Pancreas (tissue), 10 donors: Measurements from ENCODE around the gene PDSS1. TPM values are rescaled to one million over a fixed set of nuclear protein-coding genes. Genes with fewer than 3 reads are reported as not detected.
A peak's percentile ranks its signal among the peaks of the same experiment; 100 is the strongest.

Source experiments
- ATAC-seq, 4 donors: fragments of 200-7000 bp; cut with Tn5 transposase; one replicate each; pipeline versions ENCODE4 v1.8.0 to v1.9.1; 2020; ENCODE audit warnings: mild to moderate bottlenecking in 4 of 4, moderate library complexity in 4 of 4
- DNase-seq, 6 donors: peaks; one replicate each; pipeline ENCODE4 v3.0.0-alpha.2; 2020
- FAIRE-seq: peaks from 2 replicates; lab custom pipeline; 2012; peaks lifted over from hg19 to GRCh38; lab: Jason Lieb, UNC
- H3K27ac ChIP-seq, 4 donors: fragments of 200-600 bp; sonication (generic); 1 replicate in 3 of 4; 2 replicates in 1 of 4; pipeline versions ENCODE4 v1.5.0 to v1.8.0; 2020
- H3K27me3 ChIP-seq, 4 donors: fragments of 200-600 bp; one replicate each; pipeline ENCODE4 v1.8.0; 2021
- H3K36me3 ChIP-seq, 3 donors: fragments of 200-600 bp; sonication (generic) in 1 of 3; one replicate each; pipeline versions ENCODE4 v1.5.0 to v1.8.0; 2020 to 2021
- H3K4me1 ChIP-seq, 3 donors: fragments of 200-600 bp; one replicate each; pipeline ENCODE4 v1.8.0; 2021
- H3K4me3 ChIP-seq, 4 donors: fragments of 200-600 bp; sonication (generic) in 2 of 4; one replicate each; pipeline versions ENCODE4 v1.5.0 to v1.8.0; 2020 to 2021
- H3K9me3 ChIP-seq, 4 donors: fragments of 200-600 bp; one replicate each; pipeline ENCODE4 v1.8.0; 2021
- WGBS, 2 donors: extraction: QIAGEN DNeasy Blood & Tissue Kit; methylation state at CpG; one replicate each; pipeline ENCODE4 v1.1.7; 2013; 5-methylcytosine and 5-hydroxymethylcytosine counted together
- intact Hi-C, 3 donors: fragments of 100-400 bp; cut with DNase I; formaldehyde crosslinking; loops; one replicate each; pipeline versions ENCODE4 v1.11.1 to v1.14.2; 2022
- polyA plus RNA-seq, 2 donors: library from polyadenylated mRNA; stranded (reverse); fragments of 200-250 nt; gene quantifications; one replicate each; pipeline ENCODE4 v1.2.3, GENCODE V29; 2013
- total RNA-seq, 6 donors: library from RNA; stranded (reverse); fragmentation: NEBNext Ultra II Directional in 4 of 6; extraction: Animal tissue kit (Norgen Biotek cat#: 25700) in 4 of 6; gene quantifications; one replicate each; pipeline versions ENCODE4 v1.2.1 to v1.2.4, GENCODE V29; 2021 to 2023
- TF ChIP-seq, protein P1 (sequence below), 4 donors: fragments of 200-600 bp; sonication (generic) in 3 of 4; IDR thresholded peaks; one replicate each; pipeline versions ENCODE4 v1.5.0 to v1.8.0; 2021; ENCODE audit warnings: antibody characterized with exemption in 4 of 4
- donor health status: healthy with polysubstance abuse.
- donor health status: DM: no; HTN: no; CAD: no; lungs with moderate emphysema.
- donor health status: DM: no; HTN: no; CAD: no.
- donor health status: control.
- donor health status: control.
- donor health status: Bipolar disorder and iron deficiency.
- donor health status: DM: yes; HTN: yes; CAD: no.
- donor health status: DM: no; HTN: no; CAD: no.
- donor health status: DM: no; HTN: no; CAD: no.
- donor health status: DM: yes; HTN: yes; CAD: no.

PDSS1 gene
- total and polyA plus RNA-seq, 8 donors: 0.69 to 3.1 (median 1.8) TPM

DNA sequence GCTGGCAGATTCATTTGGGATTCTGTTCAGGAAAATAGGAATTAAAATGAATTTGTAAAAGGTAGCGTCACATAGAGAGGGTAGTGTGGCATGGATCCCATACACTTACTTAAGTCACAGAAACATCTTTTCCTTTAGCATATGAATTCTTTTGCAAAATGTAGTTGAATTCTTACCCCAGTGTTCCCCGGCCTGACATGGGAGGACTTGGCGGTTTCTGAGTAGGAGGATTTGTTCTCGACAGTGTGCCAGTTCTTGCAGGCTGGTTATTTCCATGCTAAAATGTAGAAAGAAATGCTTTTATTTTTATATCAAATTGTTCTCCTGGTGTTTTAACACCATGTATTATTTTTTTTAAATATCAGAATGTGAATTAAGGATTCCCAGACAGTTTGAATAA is 72.6 kb downstream of the PDSS1 start:
- 98 to 99% methylated on average over 4 of the region's 4 CpGs for WGBS, 2 donors
- Histone ChIP-seq H3K4me1 (no peaks in the 10 kb centered on the region), H3K4me3 (no peak overlapping the region), H3K36me3 (peaks cover 0 to 3% (median 0%) of the 10 kb centered on the region in 3 donors), H3K27ac (no peak overlapping the region), H3K9me3 (no peaks in the 10 kb centered on the region), H3K27me3 (no peaks in the 10 kb centered on the region)
- no peak for DNase-seq
- TF ChIP-seq, protein P1, sequence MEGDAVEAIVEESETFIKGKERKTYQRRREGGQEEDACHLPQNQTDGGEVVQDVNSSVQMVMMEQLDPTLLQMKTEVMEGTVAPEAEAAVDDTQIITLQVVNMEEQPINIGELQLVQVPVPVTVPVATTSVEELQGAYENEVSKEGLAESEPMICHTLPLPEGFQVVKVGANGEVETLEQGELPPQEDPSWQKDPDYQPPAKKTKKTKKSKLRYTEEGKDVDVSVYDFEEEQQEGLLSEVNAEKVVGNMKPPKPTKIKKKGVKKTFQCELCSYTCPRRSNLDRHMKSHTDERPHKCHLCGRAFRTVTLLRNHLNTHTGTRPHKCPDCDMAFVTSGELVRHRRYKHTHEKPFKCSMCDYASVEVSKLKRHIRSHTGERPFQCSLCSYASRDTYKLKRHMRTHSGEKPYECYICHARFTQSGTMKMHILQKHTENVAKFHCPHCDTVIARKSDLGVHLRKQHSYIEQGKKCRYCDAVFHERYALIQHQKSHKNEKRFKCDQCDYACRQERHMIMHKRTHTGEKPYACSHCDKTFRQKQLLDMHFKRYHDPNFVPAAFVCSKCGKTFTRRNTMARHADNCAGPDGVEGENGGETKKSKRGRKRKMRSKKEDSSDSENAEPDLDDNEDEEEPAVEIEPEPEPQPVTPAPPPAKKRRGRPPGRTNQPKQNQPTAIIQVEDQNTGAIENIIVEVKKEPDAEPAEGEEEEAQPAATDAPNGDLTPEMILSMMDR (IDR thresholded peaks at IDR 0.05): no peak
- FAIRE-seq: no peak
- ATAC-seq: no peak
- intact Hi-C loops: no loop called here

DNA sequence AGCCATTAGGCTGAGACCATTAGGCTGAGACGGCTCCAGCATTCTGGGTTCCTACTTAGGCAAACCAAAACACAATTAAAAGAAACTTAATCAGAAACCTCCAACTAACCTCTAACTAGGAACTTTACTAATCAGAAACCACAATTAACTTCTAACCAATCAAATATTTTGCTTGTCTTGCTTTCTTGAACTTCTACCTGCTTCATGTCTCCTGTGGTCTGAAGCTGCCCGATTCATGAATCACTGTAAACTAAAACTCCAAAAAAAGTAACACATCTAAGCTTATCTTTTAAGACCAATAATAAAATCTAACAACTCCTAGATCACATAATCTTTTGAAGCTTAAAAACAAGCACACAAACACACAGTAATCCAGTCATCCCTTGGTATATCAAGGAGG is 76.1 kb downstream of the PDSS1 start:
- no peak for ATAC-seq
- Histone ChIP-seq H3K9me3 (no peaks in the 10 kb centered on the region), H3K36me3 (no peaks in the 10 kb centered on the region), H3K27me3 (no peaks in the 10 kb centered on the region), H3K4me1 (no peaks in the 10 kb centered on the region), H3K4me3 (no peak overlapping the region), H3K27ac (no peak overlapping the region)
- DNase-seq: no peak
- TF ChIP-seq, protein P1 (IDR thresholded peaks at IDR 0.05): no peak
- no peak for FAIRE-seq
- intact Hi-C loops: no loop called here
- WGBS, 2 donors: 86 to 96% methylated on average over 2 of the region's 2 CpGs

DNA sequence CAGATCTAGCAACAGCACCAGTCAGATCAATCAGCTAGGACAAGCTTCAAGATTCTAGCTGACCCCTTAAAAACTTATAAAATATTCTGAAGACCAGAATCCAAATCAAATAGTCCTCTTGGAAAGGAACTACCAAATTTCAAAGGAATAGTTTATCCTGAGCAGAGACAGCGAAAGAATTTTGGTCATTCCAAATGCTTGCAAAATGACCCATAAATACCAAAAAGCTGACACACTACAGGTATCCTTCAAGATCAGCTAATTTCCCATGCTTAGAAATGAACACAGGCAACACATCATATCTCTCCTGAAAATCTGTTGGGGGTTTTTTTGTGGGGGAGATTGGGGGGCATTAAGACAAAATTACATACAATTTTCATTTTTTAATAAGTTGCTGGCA is 78.8 kb downstream of the PDSS1 start:
- DNase-seq: no peak
- ATAC-seq: no peak
- no peaks in the 10 kb centered on the region for H3K36me3 ChIP-seq
- no peak overlapping the region for H3K27ac ChIP-seq
- intact Hi-C loops: no loop called here
- TF ChIP-seq, protein P1 (IDR thresholded peaks at IDR 0.05): no peak
- H3K4me1 ChIP-seq: peaks cover 0 to 3% (median 0%) of the 10 kb centered on the region in 3 donors
- no peaks in the 10 kb centered on the region for H3K27me3 ChIP-seq
- 99 to 100% methylated on average over 1 of the region's 1 CpG for WGBS, 2 donors
- FAIRE-seq: no peak
- H3K4me3 ChIP-seq: no peak overlapping the region
- no peaks in the 10 kb centered on the region for H3K9me3 ChIP-seq

DNA sequence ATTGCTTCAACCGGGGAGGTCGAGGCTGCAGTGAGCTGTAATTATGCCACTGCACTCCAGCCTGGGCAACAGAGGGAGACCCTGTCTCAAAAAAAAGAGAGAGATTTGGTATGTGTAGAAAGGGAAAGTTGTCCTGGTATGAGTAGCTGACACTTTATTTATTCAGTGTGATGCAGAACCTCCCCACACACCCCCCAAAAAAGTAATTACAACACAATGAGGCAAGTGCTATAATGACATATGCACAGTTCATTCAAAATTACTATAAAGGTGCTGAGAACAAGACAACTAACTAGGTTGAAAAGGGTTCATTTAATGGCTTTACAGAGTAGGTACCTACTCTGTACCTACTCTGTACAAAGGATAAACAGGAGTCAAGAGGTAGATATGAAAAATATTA is 80.2 kb downstream of the PDSS1 start:
- 92 to 94% methylated on average over 2 of the region's 2 CpGs for WGBS, 2 donors
- Histone ChIP-seq H3K27me3 (no peaks in the 10 kb centered on the region), H3K4me3 (no peak overlapping the region), H3K36me3 (no peaks in the 10 kb centered on the region), H3K9me3 (no peaks in the 10 kb centered on the region), H3K27ac (no peak overlapping the region), H3K4me1 (peaks cover 0 to 7% (median 6%) of the 10 kb centered on the region in 3 donors)
- intact Hi-C loops: no loop called here
- TF ChIP-seq, protein P1 (IDR thresholded peaks at IDR 0.05): no peak
- DNase-seq (no peak), ATAC-seq (no peak), FAIRE-seq (no peak)

DNA sequence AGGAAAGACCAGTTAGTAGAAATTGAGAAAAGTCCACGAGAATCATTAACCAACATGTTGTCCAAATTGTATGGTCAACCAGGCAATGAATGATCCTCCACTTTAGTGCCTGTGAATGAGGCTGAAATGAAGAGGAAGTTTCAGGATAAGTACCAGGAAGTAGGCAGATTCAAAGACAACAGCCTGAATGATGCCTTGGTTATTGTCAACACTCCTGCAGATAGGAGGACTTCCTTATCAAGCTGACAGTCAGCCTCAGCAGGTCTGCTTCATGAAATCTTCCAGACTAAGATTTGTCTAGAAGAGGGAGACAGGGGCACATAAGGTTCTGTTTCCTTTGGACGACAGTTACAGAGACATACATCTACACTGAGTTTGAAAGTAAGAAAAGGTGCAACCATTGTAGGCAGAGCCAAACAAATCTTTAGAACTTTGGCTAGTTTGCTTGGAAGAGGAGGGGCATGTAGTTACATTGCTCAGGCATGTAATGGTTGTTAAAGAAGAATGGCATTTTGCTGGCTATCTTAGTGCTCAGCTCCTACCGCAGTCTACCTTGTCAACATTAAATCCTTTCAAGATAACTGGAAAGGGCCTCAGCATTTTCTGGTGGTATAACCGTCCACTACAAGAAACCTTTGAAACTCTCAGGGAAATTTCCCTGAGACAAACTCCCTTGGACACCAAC is 81.8 kb downstream of the PDSS1 start:
- Histone ChIP-seq H3K36me3 (no peaks in the 10 kb centered on the region), H3K9me3 (no peaks in the 10 kb centered on the region), H3K27me3 (no peaks in the 10 kb centered on the region), H3K27ac (no peak overlapping the region), H3K4me1 (peaks cover 0 to 7% (median 6%) of the 10 kb centered on the region in 3 donors), H3K4me3 (no peak overlapping the region)
- ATAC-seq: peak in 1 of 4 donors; percentile 26
- TF ChIP-seq, protein P1 (IDR thresholded peaks at IDR 0.05): no peak
- no peak for DNase-seq
- intact Hi-C loops: no loop called here
- FAIRE-seq: no peak
- 92 to 93% methylated on average over 4 of the region's 4 CpGs for WGBS, 2 donors
